Stimulated activated effector memory CD8-positive, alpha-beta T cell treated with anti-CD3 and anti-CD28 coated beads, Interleukin-12 subunit alpha, Interleukin-12 subunit beta, amount 100 ng/mL, for 72 hours (primary cell): ENCODE results near the gene ABHD8.

Experiments used
- ATAC-seq: fragments of 150-1000 bp; cut with Tn5 transposase; 2 replicates; pipeline ENCODE4 v1.10.0; 2021
- DNase-seq, 2 donors: peaks; one replicate each; pipeline ENCODE4 v3.0.0; 2021 to 2022; ENCODE audit warnings: low spot score in 2 of 2
- H3K27ac Mint-ChIP-seq: one replicate; pipeline ENCODE4 v1.8.0; 2022; ENCODE audit warnings: mild to moderate bottlenecking, mixed read lengths
- H3K36me3 Mint-ChIP-seq: one replicate; pipeline ENCODE4 v1.8.0; 2022; ENCODE audit warnings: mild to moderate bottlenecking, mixed read lengths
- H3K4me1 Mint-ChIP-seq: one replicate; pipeline ENCODE4 v1.8.0; 2022; ENCODE audit warnings: mixed read lengths
- H3K4me3 Mint-ChIP-seq: one replicate; pipeline ENCODE4 v1.8.0; 2022; ENCODE audit warnings: mild to moderate bottlenecking, mixed read lengths
- H3K9me3 Mint-ChIP-seq: one replicate; pipeline ENCODE4 v1.8.0; 2022; ENCODE audit warnings: mixed read lengths

ABHD8 gene

GRCh38 chr19:17327654-17328516 is 24.7 kb upstream of the ABHD8 start:
- DNase-seq (peak; percentile 34 to 72), ATAC-seq (peak; percentile 76)
- Mint-ChIP-seq H3K36me3 (peaks cover 4% of the 10 kb centered on the region), H3K9me3 (no peaks in the 10 kb centered on the region), H3K4me1 (peaks cover 9% of the 10 kb centered on the region), H3K27ac (peak overlapping the region; percentile 37), H3K4me3 (peak overlapping the region; percentile 62)

GRCh38 chr19:17327068-17327653 is 23.9 kb upstream of the ABHD8 start:
- Mint-ChIP-seq H3K4me3 (no peak overlapping the region), H3K4me1 (peaks cover 10% of the 10 kb centered on the region), H3K9me3 (no peaks in the 10 kb centered on the region), H3K36me3 (peaks cover 11% of the 10 kb centered on the region), H3K27ac (no peak overlapping the region)
- DNase-seq (no peak), ATAC-seq (no peak)

- Mint-ChIP-seq H3K9me3 (no peaks in the 10 kb centered on the region), H3K4me3 (no peak overlapping the region), H3K36me3 (peaks cover 13% of the 10 kb centered on the region), H3K4me1 (peaks cover 10% of the 10 kb centered on the region), H3K27ac (no peak overlapping the region)
- ATAC-seq = no peak
- no peak for DNase-seq
Observed at GRCh38 chr19:17326595-17326966, 23.4 kb upstream of the ABHD8 start.

GRCh38 chr19:17325881-17326594 is 22.8 kb upstream of the ABHD8 start:
- no peaks in the 10 kb centered on the region for H3K9me3 Mint-ChIP-seq
- H3K27ac Mint-ChIP-seq = no peak overlapping the region

GRCh38 chr19:17325133-17325532 is 21.9 kb upstream of the ABHD8 start:
- no peak for ATAC-seq
- Mint-ChIP-seq H3K4me1 (peaks cover 10% of the 10 kb centered on the region), H3K9me3 (no peaks in the 10 kb centered on the region), H3K4me3 (no peak overlapping the region), H3K27ac (no peak overlapping the region), H3K36me3 (peaks cover 28% of the 10 kb centered on the region)
- DNase-seq = no peak

More at GRCh38 chr19:17325881-17326594, 22.8 kb upstream of the ABHD8 start:
- no peak for DNase-seq
- ATAC-seq = no peak
- peaks cover 19% of the 10 kb centered on the region for H3K36me3 Mint-ChIP-seq
- H3K4me3 Mint-ChIP-seq = no peak overlapping the region
- H3K4me1 Mint-ChIP-seq = peaks cover 10% of the 10 kb centered on the region

GRCh38 chr19:17324357-17325114 is 21.3 kb upstream of the ABHD8 start:
- H3K27ac Mint-ChIP-seq = no peak overlapping the region
- H3K4me3 Mint-ChIP-seq = no peak overlapping the region
- peaks cover 5% of the 10 kb centered on the region for H3K4me1 Mint-ChIP-seq
- DNase-seq = no peak
- no peak for ATAC-seq
- no peaks in the 10 kb centered on the region for H3K9me3 Mint-ChIP-seq
- H3K36me3 Mint-ChIP-seq = peaks cover 34% of the 10 kb centered on the region

GRCh38 chr19:17323964-17324332 is 20.7 kb upstream of the ABHD8 start:
- no peaks in the 10 kb centered on the region for H3K9me3 Mint-ChIP-seq
- H3K36me3 Mint-ChIP-seq = peaks cover 40% of the 10 kb centered on the region
- no peak overlapping the region for H3K27ac Mint-ChIP-seq
- no peak overlapping the region for H3K4me3 Mint-ChIP-seq
- DNase-seq (no peak), ATAC-seq (no peak)
- H3K4me1 Mint-ChIP-seq = peaks cover 5% of the 10 kb centered on the region

- ATAC-seq (no peak), DNase-seq (no peak)
- Mint-ChIP-seq H3K4me3 (no peak overlapping the region), H3K36me3 (peaks cover 45% of the 10 kb centered on the region), H3K27ac (peak overlapping the region; percentile 26), H3K9me3 (no peaks in the 10 kb centered on the region), H3K4me1 (peaks cover 5% of the 10 kb centered on the region)
Observed at GRCh38 chr19:17323300-17323963, 20.2 kb upstream of the ABHD8 start.

GRCh38 chr19:17322854-17323253 is 19.6 kb upstream of the ABHD8 start:
- Mint-ChIP-seq H3K36me3 (peaks cover 51% of the 10 kb centered on the region), H3K4me1 (peaks cover 8% of the 10 kb centered on the region), H3K9me3 (no peaks in the 10 kb centered on the region), H3K4me3 (no peak overlapping the region), H3K27ac (peak overlapping the region; percentile 26)
- no peak for ATAC-seq
- DNase-seq = no peak

- Mint-ChIP-seq H3K4me3 (no peak overlapping the region), H3K9me3 (no peaks in the 10 kb centered on the region), H3K27ac (peak overlapping the region; percentile 26), H3K4me1 (peaks cover 11% of the 10 kb centered on the region), H3K36me3 (peaks cover 60% of the 10 kb centered on the region)
- DNase-seq = no peak
- peak; percentile 9 for ATAC-seq
Observed at GRCh38 chr19:17321655-17322489, 18.6 kb upstream of the ABHD8 start.

- peaks cover 75% of the 10 kb centered on the region for H3K36me3 Mint-ChIP-seq
- H3K4me3 Mint-ChIP-seq = no peak overlapping the region
- ATAC-seq = no peak
- no peaks in the 10 kb centered on the region for H3K9me3 Mint-ChIP-seq
- H3K4me1 Mint-ChIP-seq = peaks cover 17% of the 10 kb centered on the region
- no peak for DNase-seq
- H3K27ac Mint-ChIP-seq = no peak overlapping the region
Observed at GRCh38 chr19:17320435-17320834, 17.2 kb upstream of the ABHD8 start.

- DNase-seq (no peak), ATAC-seq (no peak)
- peaks cover 17% of the 10 kb centered on the region for H3K4me1 Mint-ChIP-seq
- H3K36me3 Mint-ChIP-seq = peaks cover 78% of the 10 kb centered on the region
- H3K27ac Mint-ChIP-seq = no peak overlapping the region
- H3K4me3 Mint-ChIP-seq = no peak overlapping the region
- no peaks in the 10 kb centered on the region for H3K9me3 Mint-ChIP-seq
Observed at GRCh38 chr19:17319473-17320238, 16.4 kb upstream of the ABHD8 start.

- Mint-ChIP-seq H3K36me3 (peaks cover 85% of the 10 kb centered on the region), H3K9me3 (no peaks in the 10 kb centered on the region), H3K4me1 (peaks cover 17% of the 10 kb centered on the region), H3K4me3 (no peak overlapping the region), H3K27ac (no peak overlapping the region)
- DNase-seq = no peak
- no peak for ATAC-seq
Observed at GRCh38 chr19:17318966-17319365, 15.7 kb upstream of the ABHD8 start.
